Measurements from ENCODE around the gene TSR1.

GRCh38 chr17:2277429-2278170 is 58.7 kb downstream of the TSR1 start:
- no peak for TF ChIP-seq CTCF (conservative IDR thresholded peaks at IDR 0.05; ENCODE audit: low read depth, low read length)
- TF ChIP-seq EZH2phosphoT487 (IDR thresholded peaks at IDR 0.05; ENCODE audit: borderline replicate concordance, low read length) = no peak

Measured in PC-3 (cell line).